T-helper 2 cell (primary cell): ENCODE data around the gene GRIP2.

Experiments used
- DNase-seq, 5 experiments: peaks; one replicate each; pipeline versions ENCODE4 v3.0.0 to v3.0.0-alpha.2; 2012 to 2022

GRIP2 gene

GRCh38 chr3:14463330-14464140 is 76.6 kb downstream of the GRIP2 start:
- DNase-seq: no peak

GRCh38 chr3:14462738-14463137 is 77.4 kb downstream of the GRIP2 start:
- DNase-seq: no peak

GRCh38 chr3:14461748-14462324 is 78.3 kb downstream of the GRIP2 start:
- DNase-seq: peak in 3 of 5 experiments; percentile 7 to 34 (median 20)

- DNase-seq: no peak
Measured at GRCh38 chr3:14461006-14461747, 79.0 kb downstream of the GRIP2 start.

- DNase-seq: no peak
Measured at GRCh38 chr3:14460342-14461005, 79.7 kb downstream of the GRIP2 start.

- DNase-seq: no peak
Measured at GRCh38 chr3:14459787-14460186, 80.4 kb downstream of the GRIP2 start.

- no peak for DNase-seq
Measured at GRCh38 chr3:14459384-14459783, 80.8 kb downstream of the GRIP2 start.

GRCh38 chr3:14458434-14459275 is 81.5 kb downstream of the GRIP2 start:
- no peak for DNase-seq

- DNase-seq: no peak
Measured at GRCh38 chr3:14457999-14458398, 82.1 kb downstream of the GRIP2 start.

GRCh38 chr3:14457481-14457880 is 82.7 kb downstream of the GRIP2 start:
- no peak for DNase-seq

GRCh38 chr3:14456794-14457193 is 83.3 kb downstream of the GRIP2 start:
- DNase-seq: no peak

- no peak for DNase-seq
Measured at GRCh38 chr3:14455571-14456317, 84.4 kb downstream of the GRIP2 start.

- no peak for DNase-seq
Measured at GRCh38 chr3:14454639-14455310, 85.4 kb downstream of the GRIP2 start.

GRCh38 chr3:14453876-14454638 is 86.1 kb downstream of the GRIP2 start:
- no peak for DNase-seq

- DNase-seq: no peak
Measured at GRCh38 chr3:14452740-14453710, 87.1 kb downstream of the GRIP2 start.

- DNase-seq: no peak
Measured at GRCh38 chr3:14451844-14452739, 88.0 kb downstream of the GRIP2 start.

GRCh38 chr3:14450922-14451606 is 89.1 kb downstream of the GRIP2 start:
- DNase-seq: no peak
